ENCODE results near the gene WDFY4. TPM values are rescaled to one million over a fixed set of nuclear protein-coding genes. Genes with fewer than 3 reads are reported as not detected.

The WDFY4 gene
- total RNA-seq, 1 experiment from 2014 or later = not detected

DNA sequence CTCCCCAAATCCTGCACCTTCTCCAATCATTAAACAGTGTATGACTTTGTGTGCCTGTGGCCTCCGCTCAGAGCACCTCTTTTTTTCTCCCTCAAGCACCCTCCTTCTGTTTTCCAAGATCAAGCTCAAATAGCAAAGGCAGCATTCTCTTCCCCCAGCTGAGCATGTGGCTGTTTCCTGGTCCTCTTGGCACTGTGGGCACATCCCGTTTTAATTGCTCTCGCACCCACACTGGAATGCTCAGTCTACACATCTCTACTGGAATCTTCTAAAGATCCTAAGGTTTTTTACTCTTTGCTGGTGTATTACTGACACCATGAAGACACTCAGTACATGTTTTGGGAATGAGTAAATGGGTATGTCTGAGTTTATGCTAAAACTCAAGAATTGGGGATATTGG is 107.4 kb downstream of the WDFY4 start:
- no peaks in the 10 kb centered on the region for H3K4me1 Mint-ChIP-seq
- Histone ChIP-seq H2AFZ (ENCODE audit: low read length) (no peak overlapping the region), H3T11ph (ENCODE audit: low read length) (no peak overlapping the region), H4K8ac (replicated peaks; ENCODE audit: insufficient read length, low read depth, low read length) (no peak overlapping the region), H2BK120ac (ENCODE audit: low read depth, low read length, poor library complexity, severe bottlenecking) (no peak overlapping the region), H3K9me3 (ENCODE audit: control insufficient read depth, low read depth, low read length) (no peaks in the 10 kb centered on the region), H3K79me1 (ENCODE audit: insufficient read depth, low read depth, low read length, poor library complexity, severe bottlenecking) (no peaks in the 10 kb centered on the region), H4K20me1 (ENCODE audit: control insufficient read depth, insufficient read depth, insufficient read length) (no peaks in the 10 kb centered on the region), H3K4me1 (ENCODE audit: insufficient read depth, low read length) (no peaks in the 10 kb centered on the region), H3K79me2 (ENCODE audit: insufficient read depth, low read length) (no peaks in the 10 kb centered on the region), H3K9ac (ENCODE audit: extremely low read depth, insufficient read length, low read length) (no peak overlapping the region), H3K4ac (ENCODE audit: low read depth, low read length) (no peak overlapping the region), H3K14ac (ENCODE audit: insufficient read depth, low read length) (no peak overlapping the region), H3K27me3 (ENCODE audit: insufficient read depth, low read length) (0 out of 2 replicates have a peak, but pooled peaks cover 2% of the 10 kb centered on the region), H2BK15ac (ENCODE audit: low read depth, low read length) (no peak overlapping the region), H3K27ac (ENCODE audit: insufficient read length, low read depth, low read length) (no peak overlapping the region), H2AK5ac (ENCODE audit: insufficient read length, low read length) (no peak overlapping the region), H2BK20ac (ENCODE audit: low read depth, low read length, poor library complexity, severe bottlenecking) (no peak overlapping the region), H2BK5ac (ENCODE audit: insufficient read length, low read length) (no peak overlapping the region), H4K91ac (ENCODE audit: insufficient read length, low read depth, low read length) (no peak overlapping the region), H3K23me2 (ENCODE audit: insufficient read length, low read depth, low read length, poor library complexity, severe bottlenecking) (no peaks in the 10 kb centered on the region), H3K4me2 (ENCODE audit: insufficient read depth, insufficient read length, low read length) (no peak overlapping the region), H2BK12ac (ENCODE audit: insufficient read length, low read depth, low read length) (no peak overlapping the region), H4K5ac (ENCODE audit: insufficient read length, low read depth, low read length) (no peak overlapping the region), H3K23ac (ENCODE audit: insufficient read length, low read depth, low read length) (no peak overlapping the region), H3K56ac (ENCODE audit: insufficient read length, low read depth, low read length) (no peak overlapping the region), H3K18ac (ENCODE audit: insufficient read length, low read depth, low read length) (no peak overlapping the region)
- no peak overlapping the region for H3K27ac Mint-ChIP-seq
- TF ChIP-seq, protein P1, sequence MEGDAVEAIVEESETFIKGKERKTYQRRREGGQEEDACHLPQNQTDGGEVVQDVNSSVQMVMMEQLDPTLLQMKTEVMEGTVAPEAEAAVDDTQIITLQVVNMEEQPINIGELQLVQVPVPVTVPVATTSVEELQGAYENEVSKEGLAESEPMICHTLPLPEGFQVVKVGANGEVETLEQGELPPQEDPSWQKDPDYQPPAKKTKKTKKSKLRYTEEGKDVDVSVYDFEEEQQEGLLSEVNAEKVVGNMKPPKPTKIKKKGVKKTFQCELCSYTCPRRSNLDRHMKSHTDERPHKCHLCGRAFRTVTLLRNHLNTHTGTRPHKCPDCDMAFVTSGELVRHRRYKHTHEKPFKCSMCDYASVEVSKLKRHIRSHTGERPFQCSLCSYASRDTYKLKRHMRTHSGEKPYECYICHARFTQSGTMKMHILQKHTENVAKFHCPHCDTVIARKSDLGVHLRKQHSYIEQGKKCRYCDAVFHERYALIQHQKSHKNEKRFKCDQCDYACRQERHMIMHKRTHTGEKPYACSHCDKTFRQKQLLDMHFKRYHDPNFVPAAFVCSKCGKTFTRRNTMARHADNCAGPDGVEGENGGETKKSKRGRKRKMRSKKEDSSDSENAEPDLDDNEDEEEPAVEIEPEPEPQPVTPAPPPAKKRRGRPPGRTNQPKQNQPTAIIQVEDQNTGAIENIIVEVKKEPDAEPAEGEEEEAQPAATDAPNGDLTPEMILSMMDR (conservative IDR thresholded peaks at IDR 0.05) = no peak
- no peaks in the 10 kb centered on the region for H3K36me3 Mint-ChIP-seq (ENCODE audit: insufficient read depth in 1 of 3, low read depth in 3 of 3)
- no CpG with 5 or more reads among the region's 3 CpGs for WGBS (ENCODE audit: extremely low coverage, insufficient read length, low lambda C conversion rate)
- H3K27me3 Mint-ChIP-seq (ENCODE audit: low read depth) = peaks cover 19% of the 10 kb centered on the region
- H3K4me3 Mint-ChIP-seq = no peak overlapping the region
- H3K9me3 Mint-ChIP-seq = no peaks in the 10 kb centered on the region
- no peak for DNase-seq

All from H9 (cell line).